GM21528 (cell line): ENCODE data around the gene EHBP1.

ENCODE experiments used
- ATAC-seq: cut with Tn5 transposase; IDR thresholded peaks from one replicate; pipeline ENCODE4 v1.9.1; 2021; ENCODE audit warnings: mild to moderate bottlenecking, moderate library complexity; ENCODE audit not compliant: unreplicated experiment, low FRiP score

EHBP1 gene

DNA sequence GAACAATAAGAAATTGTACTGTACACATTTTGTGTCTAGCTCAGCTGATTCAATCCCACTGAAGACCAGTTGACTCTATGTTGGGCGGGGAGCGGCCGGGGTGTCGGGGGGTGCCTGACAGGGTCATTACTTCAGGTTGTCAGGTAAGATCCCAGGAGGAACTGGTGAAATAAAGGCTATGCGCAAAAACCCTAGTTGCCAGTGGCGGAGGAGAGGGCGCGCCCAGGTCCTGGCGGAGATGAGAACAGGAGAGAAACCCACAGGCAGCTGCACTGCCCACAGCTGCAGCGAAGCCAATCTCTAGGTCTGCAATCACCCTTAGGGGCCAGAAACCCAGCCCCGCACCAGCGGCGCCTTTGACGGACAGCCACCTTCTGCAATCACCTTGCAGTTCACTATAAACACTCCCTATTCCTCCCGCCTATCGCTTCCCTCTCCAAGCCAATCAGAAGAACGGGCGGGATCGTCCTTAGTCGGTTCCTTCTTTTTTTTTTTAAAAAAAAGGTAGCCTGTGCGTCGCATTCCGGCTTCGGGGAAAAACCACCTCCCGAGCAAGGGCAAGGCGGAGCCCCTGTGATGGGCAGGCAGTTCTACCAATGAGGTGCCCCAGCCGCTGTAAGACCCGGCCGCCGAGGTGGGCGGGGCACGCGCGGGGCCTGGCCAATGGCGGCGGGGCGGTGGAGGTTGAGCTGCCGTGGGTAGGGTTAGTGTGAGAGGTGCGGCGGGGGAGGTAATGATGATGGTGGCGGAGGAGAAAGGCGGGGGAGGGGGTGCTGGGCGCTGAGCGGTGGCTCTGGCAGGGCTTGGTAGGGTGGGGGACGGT lies at the start of gene EHBP1:
Gene EHBP1 (plus strand): TSS at position 707 of the 823 bp plus-strand sequence. CDS start 1,479 bp downstream, outside the sequence.
- peak; percentile 98 for ATAC-seq

GRCh38 chr2:62657783-62658182 lies 47.7 kb upstream of the EHBP1 start:
- ATAC-seq: no peak

GRCh38 chr2:62658891-62659290 lies 46.6 kb upstream of the EHBP1 start:
- ATAC-seq: no peak

- ATAC-seq: peak; percentile 75
These were observed 45.4 kb upstream of the EHBP1 start for GRCh38 chr2:62660087-62660486.

- no peak for ATAC-seq
These were observed 44.8 kb upstream of the EHBP1 start for GRCh38 chr2:62660582-62661262.

GRCh38 chr2:62661263-62661635 lies 44.3 kb upstream of the EHBP1 start:
- ATAC-seq: no peak

DNA sequence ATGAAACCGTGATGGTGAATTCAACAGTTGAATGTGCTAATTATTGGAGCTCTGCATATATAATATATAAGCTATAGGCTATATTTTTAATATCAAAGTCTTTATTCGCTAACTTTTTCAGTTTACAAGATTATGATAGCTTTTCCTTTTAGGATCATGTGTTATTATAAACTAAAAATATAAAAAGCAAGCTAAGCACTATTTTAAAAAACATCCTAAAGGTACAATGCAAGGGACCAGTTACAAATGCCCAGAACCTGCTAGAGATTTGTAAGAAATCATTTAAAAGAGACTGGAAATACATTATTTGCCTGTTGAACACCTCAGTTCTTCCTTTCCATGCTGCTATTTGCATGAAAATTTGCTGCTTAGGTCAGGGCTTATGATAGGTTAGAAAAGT lies 43.4 kb upstream of the EHBP1 start:
- ATAC-seq: no peak

GRCh38 chr2:62662554-62662953 lies 43.0 kb upstream of the EHBP1 start:
- no peak for ATAC-seq

- no peak for ATAC-seq
These were observed 42.1 kb upstream of the EHBP1 start for GRCh38 chr2:62663411-62663810.

DNA sequence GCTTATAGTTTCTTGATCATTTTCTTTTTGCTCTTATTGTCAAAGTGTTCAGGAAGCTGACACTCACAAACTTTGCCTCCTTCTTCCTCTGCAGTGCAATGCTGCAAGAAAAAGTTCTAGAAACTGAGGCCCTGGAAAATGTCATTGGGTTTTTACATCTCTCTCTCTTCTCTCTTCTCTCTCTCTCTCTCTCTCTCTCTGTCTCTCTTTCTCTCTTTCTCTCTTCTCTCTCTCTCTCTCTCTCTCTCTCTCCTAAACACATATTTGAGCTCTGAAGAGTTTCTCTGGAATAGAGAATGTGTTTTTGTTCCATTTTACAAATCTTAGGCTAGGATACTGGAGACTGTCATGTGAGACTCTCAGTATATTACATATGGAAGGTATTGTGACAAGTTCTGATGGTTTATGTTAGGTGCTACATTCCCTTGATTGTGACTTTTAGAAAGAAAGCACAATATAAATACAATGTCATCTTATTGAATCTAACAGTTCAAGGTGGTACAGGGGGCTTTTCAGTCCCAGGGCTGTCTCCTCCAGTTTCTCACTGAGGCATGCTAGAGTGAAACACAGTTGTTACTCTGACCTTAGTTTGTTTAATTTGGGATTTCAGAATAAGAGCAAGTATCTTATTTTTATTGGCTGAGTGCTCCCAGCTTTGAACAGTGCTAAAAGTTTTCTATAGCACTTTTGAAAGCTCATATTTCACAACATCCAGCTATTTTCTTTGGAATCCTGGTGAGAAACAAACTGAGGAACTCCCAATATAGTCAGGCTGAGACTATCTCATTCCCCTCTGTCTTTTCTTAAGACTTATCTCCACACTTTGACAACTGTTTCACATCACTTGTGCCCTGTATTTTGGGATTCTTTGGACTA lies 41.4 kb upstream of the EHBP1 start:
- ATAC-seq: no peak

- ATAC-seq: no peak
These were observed 40.1 kb upstream of the EHBP1 start for GRCh38 chr2:62665446-62665845.

- no peak for ATAC-seq
These were observed 36.3 kb upstream of the EHBP1 start for GRCh38 chr2:62669180-62669579.

DNA sequence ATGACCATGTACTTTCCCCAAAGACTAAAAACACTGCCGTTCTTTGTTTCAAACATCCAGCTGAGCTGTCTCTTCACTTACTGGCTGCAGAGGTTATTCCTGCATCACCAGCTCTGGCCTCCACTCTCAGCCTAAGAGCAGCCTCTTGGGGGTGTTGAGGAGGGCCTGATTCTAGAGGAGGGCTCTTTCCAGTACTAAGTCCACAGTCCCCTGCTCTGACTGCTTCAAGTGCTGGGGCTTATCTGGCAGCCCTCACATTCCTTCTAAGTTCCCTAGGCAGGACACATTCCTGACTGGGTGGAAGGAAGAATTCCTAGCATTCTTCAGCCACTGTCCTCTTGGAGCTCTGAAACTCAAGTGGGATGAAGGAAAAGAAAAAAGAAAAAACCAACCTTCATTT lies 32.9 kb upstream of the EHBP1 start:
- ATAC-seq: no peak

GRCh38 chr2:62675062-62675461 lies 30.5 kb upstream of the EHBP1 start:
- ATAC-seq: no peak

- no peak for ATAC-seq
These were observed 20.3 kb upstream of the EHBP1 start for GRCh38 chr2:62685256-62685655.

- ATAC-seq: no peak
These were observed 19.4 kb upstream of the EHBP1 start for GRCh38 chr2:62686012-62686685.

DNA sequence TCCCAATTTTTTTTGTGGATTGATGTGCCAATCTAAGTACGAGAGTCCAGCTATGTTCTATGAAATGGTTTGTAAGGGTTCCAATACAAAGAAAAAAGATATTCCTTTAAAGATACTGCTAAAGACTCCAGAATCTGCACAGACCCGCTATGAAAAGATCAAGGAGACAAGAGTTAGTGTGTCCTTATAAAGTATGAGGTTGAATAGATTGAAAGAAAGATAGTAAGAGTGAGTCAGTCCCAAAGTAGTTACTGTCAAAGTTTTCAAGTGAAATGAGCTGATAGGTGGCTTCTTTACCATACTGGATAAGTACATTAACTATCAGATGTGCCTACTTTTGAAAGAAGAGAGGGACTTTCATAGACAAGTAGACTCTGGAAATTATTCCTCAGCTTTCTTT lies 17.9 kb upstream of the EHBP1 start:
- no peak for ATAC-seq

GRCh38 chr2:62688771-62689170 lies 16.7 kb upstream of the EHBP1 start:
- ATAC-seq: no peak

- no peak for ATAC-seq
These were observed 14.3 kb upstream of the EHBP1 start for GRCh38 chr2:62691186-62691585.

GRCh38 chr2:62692225-62692624 lies 13.3 kb upstream of the EHBP1 start:
- no peak for ATAC-seq
